ENCODE data around the gene NADK2. TPM values are rescaled to one million over a fixed set of nuclear protein-coding genes. Genes with fewer than 3 reads are reported as not detected.
"Not testable (repeated sequence)": the region's sequence is repeated elsewhere in the genome, so short reads cannot be mapped to it uniquely, and the experiment has no call there.

Gene NADK2
- total RNA-seq, 1 donor from 2014 or later, result 26.0 TPM

- DNase-seq (ENCODE audit: low spot score), result no peak
Observed at GRCh38 chr5:36209664-36210063, 32.1 kb downstream of the NADK2 start.

- DNase-seq (ENCODE audit: low spot score), result no peak
Observed at GRCh38 chr5:36208786-36209185, 32.9 kb downstream of the NADK2 start.

- no peak for DNase-seq (ENCODE audit: low spot score)
Observed at GRCh38 chr5:36206913-36207312, 34.8 kb downstream of the NADK2 start.

GRCh38 chr5:36205329-36205728, 36.4 kb downstream of the NADK2 start:
- DNase-seq (ENCODE audit: low spot score), result no peak

- no peak for DNase-seq (ENCODE audit: low spot score)
Observed at GRCh38 chr5:36202521-36202961, 39.2 kb downstream of the NADK2 start.

GRCh38 chr5:36200513-36200912, 41.2 kb downstream of the NADK2 start:
- no peak for DNase-seq (ENCODE audit: low spot score)

- no peak for DNase-seq (ENCODE audit: low spot score)
Observed at GRCh38 chr5:36199620-36200019, 42.1 kb downstream of the NADK2 start.

GRCh38 chr5:36198783-36199182, 42.9 kb downstream of the NADK2 start:
- DNase-seq (ENCODE audit: low spot score), result not testable (repeated sequence)

GRCh38 chr5:36198281-36198680, 43.4 kb downstream of the NADK2 start:
- no peak for DNase-seq (ENCODE audit: low spot score)

- DNase-seq (ENCODE audit: low spot score), result no peak
Observed at GRCh38 chr5:36193746-36194145, 48.0 kb downstream of the NADK2 start.

- not testable (repeated sequence) for DNase-seq (ENCODE audit: low spot score)
Observed at GRCh38 chr5:36184408-36184807, 57.3 kb downstream of the NADK2 start.

- no peak for DNase-seq (ENCODE audit: low spot score)
Observed at GRCh38 chr5:36181774-36182173, 60.0 kb downstream of the NADK2 start.

- no peak for DNase-seq (ENCODE audit: low spot score)
Observed at GRCh38 chr5:36180556-36181350, 61.0 kb downstream of the NADK2 start.

GRCh38 chr5:36179950-36180349, 61.8 kb downstream of the NADK2 start:
- DNase-seq (ENCODE audit: low spot score), result no peak

GRCh38 chr5:36178524-36178890, 63.2 kb downstream of the NADK2 start:
- no peak for DNase-seq (ENCODE audit: low spot score)

- no peak for DNase-seq (ENCODE audit: low spot score)
Observed at GRCh38 chr5:36177715-36178523, 63.8 kb downstream of the NADK2 start.

GRCh38 chr5:36177154-36177553, 64.6 kb downstream of the NADK2 start:
- no peak for DNase-seq (ENCODE audit: low spot score)

- DNase-seq (ENCODE audit: low spot score), result no peak
Observed at GRCh38 chr5:36175043-36175442, 66.7 kb downstream of the NADK2 start.

GRCh38 chr5:36174119-36174518, 67.6 kb downstream of the NADK2 start:
- DNase-seq (ENCODE audit: low spot score), result no peak

GRCh38 chr5:36173426-36173825, 68.3 kb downstream of the NADK2 start:
- no peak for DNase-seq (ENCODE audit: low spot score)

GRCh38 chr5:36172599-36172998, 69.1 kb downstream of the NADK2 start:
- no peak for DNase-seq (ENCODE audit: low spot score)

GRCh38 chr5:36170832-36171424, 70.8 kb downstream of the NADK2 start:
- DNase-seq (ENCODE audit: low spot score), result no peak

Measured in mesenteric fat pad (tissue), 1 donor.